NOMO-1 treated with dmso at 0.1 percent for 144 hours (cell line): ENCODE results near the gene METTL21A.

Experiments used
- DNase-seq: peaks from one replicate; lab custom pipeline; 2025; ENCODE audit not compliant: unreplicated experiment; lab: John Stamatoyannopoulos, UW

METTL21A gene

DNA sequence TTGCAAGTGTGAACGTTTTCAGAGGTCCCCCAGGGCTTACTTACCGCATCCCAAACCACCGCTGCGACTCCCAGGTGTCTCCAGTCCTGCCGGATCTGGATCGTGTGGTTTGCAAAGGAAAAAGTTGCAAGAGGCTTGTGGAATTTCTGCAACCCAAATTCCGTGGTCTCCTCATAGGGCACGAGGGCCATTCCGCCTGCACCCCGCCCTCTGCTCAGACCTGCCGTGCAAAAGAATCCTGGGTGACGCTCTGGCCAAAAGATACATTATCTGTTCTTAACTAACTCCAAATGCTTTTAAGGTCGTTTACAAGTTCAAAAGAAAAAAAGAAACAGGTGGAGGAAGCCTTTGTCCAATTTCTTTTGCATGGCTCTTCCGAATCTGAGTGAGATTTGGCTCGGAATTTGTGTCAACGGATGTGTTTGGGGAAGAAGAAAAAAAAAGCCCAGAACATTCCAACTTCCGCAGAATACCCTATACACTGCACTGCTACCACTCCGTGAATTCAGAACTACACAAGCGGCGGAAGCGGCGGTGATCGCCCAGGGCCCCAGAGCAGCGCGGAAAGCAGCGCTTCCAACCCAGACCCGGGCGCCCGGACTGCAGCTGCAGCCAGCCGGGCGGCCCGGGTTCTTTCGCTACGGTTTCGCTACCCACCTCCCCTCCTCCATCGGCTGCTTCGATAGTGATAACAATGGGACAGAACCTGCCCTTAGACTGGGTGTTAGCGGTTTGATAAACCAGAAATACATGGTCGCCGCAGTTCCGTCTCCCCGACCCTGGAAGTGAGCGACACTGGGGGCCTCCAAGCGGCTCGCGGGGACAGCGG is 795 bp downstream of the METTL21A start:
- DNase-seq: peak; percentile 67

DNA sequence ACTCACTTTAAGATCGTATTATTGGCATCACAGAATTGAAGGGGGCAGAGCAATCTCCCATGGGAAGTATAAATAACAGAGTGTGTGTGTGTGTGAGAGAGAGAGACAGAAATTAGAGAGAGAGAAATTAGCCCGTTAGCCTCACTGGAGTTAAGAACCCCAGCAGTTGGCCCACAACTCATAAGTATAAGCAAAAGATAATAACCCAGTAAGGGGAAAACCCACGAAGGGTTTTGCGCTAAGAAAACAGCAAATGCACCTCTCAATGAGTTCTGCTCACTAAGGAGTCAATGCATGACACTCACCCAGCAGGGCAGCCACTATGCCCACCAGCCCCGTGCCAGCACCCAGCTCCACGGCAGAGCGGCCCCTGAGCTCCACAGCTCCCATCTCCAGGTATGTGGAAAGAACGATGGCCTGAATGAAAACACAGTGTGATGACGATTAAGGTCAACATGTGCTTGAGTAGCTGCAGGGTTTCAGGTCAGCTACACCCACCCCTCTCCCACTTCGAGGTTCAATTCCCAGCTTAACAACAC is 3.6 kb downstream of the METTL21A start:
- no peak for DNase-seq

DNA sequence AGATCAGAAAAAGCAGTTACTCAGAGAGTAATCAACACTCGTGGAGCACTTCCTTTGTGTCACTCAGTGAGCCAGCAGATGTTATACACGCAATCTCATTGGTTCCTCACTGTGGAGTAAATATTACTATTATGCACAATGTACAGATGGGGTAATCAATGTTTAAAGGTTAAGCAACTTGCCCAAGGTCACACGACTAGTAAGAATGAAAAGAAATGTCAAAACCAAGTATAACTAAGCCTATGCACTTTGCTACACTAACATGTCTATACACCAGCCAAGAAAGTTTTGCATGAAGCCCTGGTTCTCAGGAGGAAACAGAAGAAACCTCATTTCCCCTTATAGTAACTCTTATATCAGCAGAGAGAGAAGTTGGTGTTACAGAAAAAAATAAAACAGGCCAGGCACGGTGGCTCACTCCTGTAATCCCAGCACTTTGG is 5.4 kb downstream of the METTL21A start:
- DNase-seq: peak; percentile 56

GRCh38 chr2:207617011-207617671 is 8.1 kb downstream of the METTL21A start:
- no peak for DNase-seq

GRCh38 chr2:207616185-207616584 is 9.0 kb downstream of the METTL21A start:
- no peak for DNase-seq

DNA sequence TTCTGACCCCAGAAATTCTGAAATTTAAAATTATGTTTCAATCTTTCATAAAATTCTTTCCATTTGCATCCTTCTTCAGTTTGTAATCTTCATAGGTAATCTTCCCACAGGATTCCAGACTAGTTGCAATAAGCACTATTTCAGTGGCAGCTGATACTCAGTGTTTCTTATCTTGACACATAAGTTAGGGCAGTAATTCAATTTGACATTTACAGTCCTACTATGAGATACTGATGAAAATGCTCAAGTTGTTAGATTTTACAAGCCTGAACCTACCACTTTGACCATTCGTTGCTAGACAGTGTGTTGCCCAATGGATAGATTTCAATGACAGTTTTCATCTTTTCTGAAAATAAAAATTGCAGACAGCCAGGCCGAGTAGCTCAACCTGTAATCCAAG is 10.4 kb downstream of the METTL21A start:
- DNase-seq: no peak

DNA sequence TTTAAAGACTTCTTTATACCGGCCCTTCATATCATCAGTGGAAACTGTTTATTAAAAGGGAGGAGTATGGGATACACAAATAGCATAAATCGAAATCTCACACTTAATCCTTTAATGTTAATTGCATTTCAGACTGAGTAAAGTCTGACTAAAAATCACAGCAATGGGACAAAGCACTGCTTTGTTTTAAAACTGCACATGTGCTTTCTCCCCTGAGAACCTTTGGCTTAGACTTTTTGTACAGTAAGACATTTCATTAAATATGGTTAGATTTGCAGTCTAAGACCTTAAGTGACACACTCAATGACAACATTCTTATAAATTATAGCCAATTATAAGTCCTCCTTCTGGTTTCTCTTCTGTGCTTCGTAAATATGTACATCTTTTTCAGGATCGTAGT is 12.5 kb downstream of the METTL21A start:
- DNase-seq: no peak

DNA sequence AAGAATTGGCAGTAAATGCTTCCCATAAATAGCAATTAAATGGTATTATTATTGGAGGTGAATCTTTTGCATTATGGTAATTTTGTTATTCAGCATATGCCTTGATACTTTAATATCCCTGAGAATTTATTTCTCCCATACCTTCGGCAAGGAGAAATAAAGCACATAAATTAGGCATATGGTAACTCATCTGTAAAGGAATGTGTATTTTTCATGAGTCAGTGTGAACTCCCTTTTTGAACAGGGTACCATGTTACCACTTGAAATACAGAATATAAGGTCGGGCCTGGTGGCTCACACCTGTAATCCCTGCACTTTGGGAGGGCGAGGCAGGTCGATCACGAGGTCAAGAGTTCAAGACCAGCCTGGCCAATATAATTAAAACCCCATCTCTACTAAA is 18.4 kb downstream of the METTL21A start:
- DNase-seq: no peak

DNA sequence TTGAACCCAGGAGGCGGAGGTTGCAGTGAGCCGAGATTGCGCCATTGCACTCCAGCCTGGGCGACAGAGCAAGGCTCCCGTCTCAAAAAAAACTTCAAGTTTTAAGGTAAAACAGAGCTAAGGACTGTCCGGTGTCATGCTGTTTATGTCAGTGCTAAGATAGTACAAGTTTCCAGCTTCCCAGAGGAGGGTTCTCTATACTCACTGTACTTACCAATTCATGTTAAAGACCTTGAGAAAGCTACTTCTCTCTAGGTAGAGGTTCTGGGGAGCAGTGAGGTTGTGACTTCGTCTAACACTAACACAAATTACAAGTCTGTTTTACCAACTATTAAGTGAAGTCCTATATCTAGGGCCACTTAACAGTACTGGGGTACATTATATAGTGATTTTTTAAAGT is 18.8 kb downstream of the METTL21A start:
- no peak for DNase-seq

DNA sequence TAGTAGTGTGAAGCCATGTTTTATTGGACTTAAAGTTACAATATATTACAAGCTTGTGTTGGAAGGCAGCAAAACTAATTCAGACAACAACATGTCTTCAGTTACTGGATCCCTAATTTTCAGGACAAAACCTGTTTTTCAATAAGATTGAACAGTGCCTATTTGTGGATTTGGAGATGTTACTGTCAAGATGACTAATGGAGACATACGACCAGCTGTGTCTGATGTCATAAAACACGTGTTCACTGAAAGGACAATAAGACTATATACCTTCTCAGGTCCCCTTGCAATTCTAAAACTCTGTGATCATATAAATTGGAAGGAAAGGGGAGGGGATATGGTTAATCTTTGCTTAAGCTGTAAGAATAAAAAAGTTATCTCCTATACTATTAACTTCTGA is 21.7 kb downstream of the METTL21A start:
- DNase-seq: no peak

GRCh38 chr2:207601774-207602173 is 23.4 kb downstream of the METTL21A start:
- no peak for DNase-seq

DNA sequence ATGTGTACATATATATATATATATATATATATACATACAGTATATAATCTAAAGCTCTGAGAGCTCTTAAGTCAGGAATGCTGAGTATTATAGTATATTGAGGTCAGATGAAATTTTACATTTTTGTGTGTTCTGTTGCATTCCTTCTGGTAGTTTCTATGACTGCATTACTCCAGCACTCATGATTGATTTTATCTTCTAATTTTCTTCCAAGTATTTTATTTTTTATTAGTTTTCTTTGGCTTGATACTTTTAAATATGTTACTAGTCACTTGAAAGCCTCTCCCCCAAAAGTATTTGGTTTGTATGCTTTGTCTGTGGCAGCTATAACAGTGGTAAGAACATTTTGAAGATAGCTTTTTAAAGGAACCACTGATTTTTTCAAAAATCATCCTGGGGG is 25.0 kb downstream of the METTL21A start:
- DNase-seq: no peak

- DNase-seq: no peak
These were observed 25.6 kb downstream of the METTL21A start for GRCh38 chr2:207599636-207600035.

DNA sequence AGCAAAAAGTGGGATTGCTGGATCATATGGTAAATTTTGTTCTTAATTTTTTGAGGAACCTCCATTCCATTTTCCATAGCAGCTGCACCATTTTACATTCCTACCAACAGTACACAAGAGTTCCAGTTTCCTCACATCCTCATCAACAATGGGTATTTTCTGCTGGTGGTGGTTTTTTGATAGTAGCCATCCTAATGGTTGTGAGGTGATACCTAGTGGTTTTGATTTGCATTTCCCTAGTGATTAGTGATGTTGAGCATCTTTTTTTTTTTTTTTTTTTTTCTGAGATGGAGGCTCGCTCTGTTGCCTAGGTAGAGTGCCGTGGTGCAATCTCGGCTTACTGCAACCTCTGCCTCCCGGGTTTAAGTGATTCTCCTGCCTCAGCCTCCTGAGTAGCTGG is 30.5 kb downstream of the METTL21A start:
- no peak for DNase-seq

DNA sequence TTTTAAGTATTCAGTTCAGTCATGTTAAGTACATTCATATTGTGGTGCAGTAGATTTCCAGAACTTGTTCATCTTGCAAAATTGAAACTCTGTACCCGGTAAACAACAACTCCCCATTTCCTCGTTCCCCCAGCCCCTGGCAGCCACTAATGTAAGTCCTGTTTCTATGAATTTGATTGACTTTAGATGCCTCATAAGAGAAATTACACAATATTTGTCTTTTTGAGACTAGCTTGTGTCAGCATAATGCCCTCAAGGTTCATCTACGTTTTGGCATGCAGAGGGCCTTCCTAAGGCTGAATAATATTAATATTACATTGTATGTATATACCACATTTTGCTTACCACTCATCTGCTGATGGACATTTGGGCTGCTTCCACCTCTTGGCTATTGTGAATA is 30.9 kb downstream of the METTL21A start:
- DNase-seq: no peak

GRCh38 chr2:207593277-207593676 is 31.9 kb downstream of the METTL21A start:
- DNase-seq: no peak

DNA sequence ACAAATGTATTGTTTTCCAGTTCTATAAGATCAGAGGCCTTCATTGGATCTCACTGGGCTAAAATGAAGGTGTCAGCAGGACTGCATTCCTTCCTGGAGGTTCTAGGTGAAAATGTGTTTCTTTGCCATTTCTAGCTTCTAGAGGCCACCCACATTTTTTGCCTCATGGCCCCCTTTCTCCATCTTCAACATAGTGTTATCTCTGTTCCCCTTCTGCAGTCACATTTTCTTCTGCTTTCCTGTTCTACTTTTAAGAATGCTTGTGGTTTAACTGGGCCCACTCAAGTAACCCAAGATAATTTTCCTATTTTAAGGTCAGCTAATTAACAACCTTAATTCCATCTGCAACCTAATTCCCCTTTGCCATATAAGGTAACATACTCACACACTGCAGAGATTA is 36.1 kb downstream of the METTL21A start:
- DNase-seq: no peak

DNA sequence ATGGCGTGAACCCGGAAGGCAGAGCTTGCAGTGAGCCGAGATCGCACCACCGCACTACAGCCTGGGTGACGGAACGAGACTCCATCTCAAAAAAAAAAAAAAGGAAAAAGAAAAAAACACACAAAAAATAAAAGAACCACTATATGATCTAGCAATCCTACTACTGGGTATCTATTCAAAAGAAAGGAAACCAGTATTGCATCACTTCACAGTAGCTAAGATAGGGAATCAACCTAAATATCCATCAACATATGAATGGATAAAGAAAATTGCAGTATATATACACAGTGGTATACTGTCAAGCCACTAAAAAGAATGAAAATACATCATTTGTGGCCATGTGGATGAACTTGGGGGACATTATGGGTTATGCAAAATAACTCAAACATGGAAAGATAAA is 37.9 kb downstream of the METTL21A start:
- no peak for DNase-seq

- DNase-seq: no peak
These were observed 40.2 kb downstream of the METTL21A start for GRCh38 chr2:207584952-207585351.

DNA sequence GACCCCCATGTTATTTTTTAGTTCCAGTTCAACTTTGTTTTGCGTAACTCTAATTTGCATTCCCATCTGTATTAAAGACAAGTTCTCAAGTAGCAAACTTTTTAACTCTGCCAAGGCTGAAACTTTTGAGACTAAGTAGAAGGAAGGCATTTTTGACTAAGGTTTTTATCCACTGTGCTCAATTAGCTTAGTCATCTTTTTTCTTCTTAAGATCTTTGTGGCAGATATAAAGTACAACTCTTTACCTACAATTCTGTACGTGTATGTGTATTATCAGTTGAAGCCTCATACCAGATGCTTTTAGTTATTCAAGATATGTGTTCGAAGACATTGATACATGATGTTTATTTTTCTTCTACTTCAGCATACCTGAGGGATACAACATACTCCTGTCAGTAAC is 53.8 kb downstream of the METTL21A start:
- DNase-seq: no peak

DNA sequence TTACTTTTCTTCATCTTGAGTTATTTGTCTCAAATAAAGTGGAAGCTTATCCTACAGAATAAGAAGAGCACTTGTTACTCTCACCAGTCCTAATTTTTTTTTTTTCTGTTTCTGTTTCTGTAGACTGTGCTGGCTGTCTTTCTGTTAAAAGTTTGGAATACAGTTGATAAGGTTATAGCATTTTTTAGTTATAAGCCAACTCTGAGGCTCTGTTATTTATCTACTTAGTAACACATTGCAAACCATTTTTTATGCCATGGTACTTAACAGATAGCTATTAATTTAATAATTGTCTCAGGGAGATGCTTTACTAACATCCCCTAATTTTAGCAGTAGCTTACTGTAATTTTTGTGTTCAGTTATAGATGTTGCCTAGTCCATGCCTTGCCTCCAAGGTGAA is 57.5 kb downstream of the METTL21A start:
- no peak for DNase-seq

DNA sequence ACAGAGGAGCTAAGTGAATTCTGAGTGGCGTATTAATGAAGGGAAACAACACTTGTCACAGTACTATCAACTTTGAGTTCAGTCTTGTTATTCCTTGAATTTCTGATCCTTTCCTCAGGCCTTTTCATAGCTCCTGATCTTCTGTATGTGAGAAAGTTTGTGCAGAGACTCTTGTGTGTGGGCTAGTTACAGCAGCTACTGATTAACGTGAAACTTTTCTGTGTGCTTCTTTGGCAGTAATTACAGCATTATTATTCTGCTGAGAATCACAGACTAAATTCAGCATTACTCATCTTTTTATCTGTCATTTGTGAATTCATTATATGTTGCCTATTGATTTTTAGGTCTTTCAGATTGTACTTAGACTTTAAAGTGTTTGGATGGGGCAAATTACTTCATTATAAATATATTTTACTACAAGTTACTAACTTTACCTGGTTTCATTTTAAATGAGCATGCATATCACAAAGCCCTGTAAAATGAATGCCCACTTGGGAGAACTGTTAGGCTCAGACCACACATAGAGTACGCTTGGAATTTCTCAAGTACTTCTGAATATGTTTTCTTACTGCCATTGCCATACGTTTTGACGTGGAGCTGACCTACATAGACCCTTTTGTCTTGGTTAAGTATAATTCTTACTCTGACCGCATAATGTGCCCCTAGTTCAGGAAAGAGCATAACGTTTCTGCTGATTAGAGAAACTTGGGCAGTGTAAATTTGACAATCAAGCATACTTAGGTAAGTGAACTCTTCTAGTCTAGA is 59.3 kb downstream of the METTL21A start:
- no peak for DNase-seq
